WTC11 (cell line): Measurements from ENCODE around the gene TBC1D22A. TPM values are rescaled to one million over a fixed set of nuclear protein-coding genes. Genes with fewer than 3 reads are reported as not detected.

Experiments
- ATAC-seq: fragments of 200-7000 bp; cut with Tn5 transposase; 2 replicates; pipeline ENCODE4 v1.10.0; 2021; ENCODE audit warnings: mild to moderate bottlenecking, moderate library complexity
- CTCF ChIA-PET: fragments of 300-600 bp; sonication (Branson Sonifier 250); formaldehyde crosslinking; loops from one replicate; lab custom pipeline; 2021; ENCODE audit warnings: antibody characterized with exemption; lab: Charles Lee
- POLR2A ChIA-PET: fragments of 350-600 bp; sonication (Branson Sonifier 250); formaldehyde crosslinking; loops from one replicate; lab custom pipeline; 2021; ENCODE audit warnings: antibody characterized with exemption; lab: Charles Lee
- DNase-seq: peaks from one replicate; pipeline ENCODE4 v3.0.0; 2021; ENCODE audit warnings: low spot score
- H3K27ac Mint-ChIP-seq: 2 replicates; pipeline ENCODE4 v1.8.0; 2021; ENCODE audit warnings: mixed read lengths
- H3K27me3 Mint-ChIP-seq: 2 replicates; pipeline ENCODE4 v1.8.0; 2021; ENCODE audit warnings: low read depth, mild to moderate bottlenecking, moderate library complexity, mixed read lengths
- H3K36me3 Mint-ChIP-seq: 2 replicates; pipeline ENCODE4 v1.8.0; 2021; ENCODE audit warnings: mixed read lengths
- H3K4me1 Mint-ChIP-seq: 2 replicates; pipeline ENCODE4 v1.8.0; 2022; ENCODE audit warnings: mixed read lengths
- H3K4me3 Mint-ChIP-seq: 2 replicates; pipeline ENCODE4 v1.8.0; 2021; ENCODE audit warnings: mild to moderate bottlenecking, moderate library complexity, mixed read lengths
- H3K9me3 Mint-ChIP-seq: 2 replicates; pipeline ENCODE4 v1.8.0; 2021; ENCODE audit warnings: mixed read lengths
- CREB1 ChIP-seq: sonication (generic); formaldehyde crosslinking; IDR thresholded peaks from 2 replicates; pipeline ENCODE4 v1.8.0; 2023; ENCODE audit warnings: mild to moderate bottlenecking, missing genetic modification reagents
- ELF4 ChIP-seq: sonication (generic); formaldehyde crosslinking; IDR thresholded peaks from 2 replicates; pipeline ENCODE4 v1.8.1; 2022; ENCODE audit warnings: low read depth, mild to moderate bottlenecking, moderate library complexity, missing genetic modification reagents
- JAZF1 ChIP-seq: fragments of 250-450 bp; sonication (Bioruptor Pico); IDR thresholded peaks from 2 replicates; pipeline ENCODE4 v1.9.0; 2021; ENCODE audit warnings: moderate library complexity, mild to moderate bottlenecking, inconsistent platforms
- KAT7 ChIP-seq: sonication (generic); formaldehyde crosslinking; IDR thresholded peaks from 2 replicates; pipeline ENCODE4 v1.8.1; 2023; ENCODE audit warnings: missing genetic modification reagents, mild to moderate bottlenecking, borderline replicate concordance
- MYBL2 ChIP-seq: sonication (generic); formaldehyde crosslinking; IDR thresholded peaks from 2 replicates; pipeline ENCODE4 v1.8.1; 2023; ENCODE audit warnings: mild to moderate bottlenecking, moderate library complexity, missing genetic modification reagents
- NFE2L1 ChIP-seq: sonication (generic); formaldehyde crosslinking; IDR thresholded peaks from 2 replicates; pipeline ENCODE4 v1.8.1; 2023; ENCODE audit warnings: missing genetic modification reagents
- NR1H2 ChIP-seq: sonication (generic); formaldehyde crosslinking; IDR thresholded peaks from 2 replicates; pipeline ENCODE4 v1.9.0; 2021; ENCODE audit warnings: mild to moderate bottlenecking, moderate library complexity, missing genetic modification reagents
- OVOL2 ChIP-seq: fragments of 250-450 bp; sonication (Bioruptor Pico); IDR thresholded peaks from 2 replicates; pipeline ENCODE4 v1.9.0; 2021; ENCODE audit warnings: mild to moderate bottlenecking, borderline replicate concordance
- PRRX2 ChIP-seq: fragments of 250-450 bp; sonication (Bioruptor Pico); IDR thresholded peaks from 2 replicates; pipeline ENCODE4 v1.8.0; 2021; ENCODE audit warnings: mild to moderate bottlenecking
- RORB ChIP-seq: fragments of 250-450 bp; sonication (Bioruptor Pico); IDR thresholded peaks from 2 replicates; pipeline ENCODE4 v1.9.0; 2021; ENCODE audit warnings: mild to moderate bottlenecking
- TEAD4 ChIP-seq: sonication (generic); formaldehyde crosslinking; IDR thresholded peaks from 2 replicates; pipeline ENCODE4 v1.8.0; 2022; ENCODE audit warnings: mild to moderate bottlenecking, missing genetic modification reagents
- ZBTB21 ChIP-seq: sonication (generic); formaldehyde crosslinking; IDR thresholded peaks from 2 replicates; pipeline ENCODE4 v1.8.1; 2023; ENCODE audit warnings: mild to moderate bottlenecking, missing genetic modification reagents, borderline replicate concordance
- ZNF121 ChIP-seq: sonication (generic); formaldehyde crosslinking; IDR thresholded peaks from 2 replicates; pipeline ENCODE4 v1.8.0; 2023; ENCODE audit warnings: missing genetic modification reagents
- ZNF219 ChIP-seq: sonication (generic); formaldehyde crosslinking; IDR thresholded peaks from 2 replicates; pipeline ENCODE4 v1.8.0; 2023; ENCODE audit warnings: missing genetic modification reagents, mild to moderate bottlenecking, borderline replicate concordance
- total RNA-seq: library from RNA; stranded (reverse); gene quantifications from 3 replicates; pipeline ENCODE4 v1.2.3, GENCODE V29; 2021
- TF ChIP-seq, protein P1 (sequence below): sonication (generic); formaldehyde crosslinking; IDR thresholded peaks from 2 replicates; pipeline ENCODE4 v1.8.1; 2023; ENCODE audit warnings: mild to moderate bottlenecking, missing genetic modification reagents
- TF ChIP-seq, protein P2 (sequence below): fragments of 250-450 bp; sonication (Bioruptor Pico); IDR thresholded peaks from 2 replicates; pipeline ENCODE4 v1.9.0; 2021; ENCODE audit warnings: mild to moderate bottlenecking, borderline replicate concordance
- TF ChIP-seq, protein P3 (sequence below): sonication (generic); formaldehyde crosslinking; IDR thresholded peaks from 2 replicates; pipeline ENCODE4 v1.8.0; 2023; ENCODE audit warnings: missing genetic modification reagents, mild to moderate bottlenecking, borderline replicate concordance
- TF ChIP-seq, protein P4 (sequence below): sonication (generic); formaldehyde crosslinking; IDR thresholded peaks from 2 replicates; pipeline ENCODE4 v1.8.1; 2022; ENCODE audit warnings: mild to moderate bottlenecking, moderate library complexity, missing genetic modification reagents
- TF ChIP-seq, protein P5 (sequence below): fragments of 250-450 bp; sonication (Bioruptor Pico); IDR thresholded peaks from 2 replicates; pipeline ENCODE4 v1.9.0; 2021; ENCODE audit warnings: mild to moderate bottlenecking
- TF ChIP-seq, protein P6 (sequence below): sonication (generic); formaldehyde crosslinking; conservative IDR thresholded peaks from 2 replicates; pipeline ENCODE4 v1.8.1; 2023; ENCODE audit warnings: mild to moderate bottlenecking, low read depth, missing genetic modification reagents, moderate library complexity

TBC1D22A gene
- total RNA-seq, 1 experiment from 2014 or later: 18.1 TPM

DNA sequence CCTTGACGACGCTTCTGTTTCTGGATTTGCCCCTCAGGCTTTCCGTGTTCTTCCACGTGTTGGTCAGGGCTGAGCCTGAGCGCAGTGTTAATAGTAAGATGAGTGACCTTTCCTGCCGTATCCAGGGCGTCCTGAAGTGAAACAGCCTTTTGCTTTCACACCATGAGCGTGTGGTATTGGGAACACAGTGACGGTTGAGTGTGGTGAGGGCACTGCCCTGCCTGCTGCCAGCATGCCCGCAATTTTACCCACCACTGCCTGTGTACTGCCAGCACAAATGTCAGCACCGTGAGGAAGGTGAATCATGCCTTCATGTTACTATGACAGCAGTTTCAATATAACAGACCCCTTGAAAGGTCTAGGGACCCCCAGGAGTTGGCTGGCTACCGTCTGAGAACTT lies 217.1 kb downstream of the TBC1D22A start:
- ATAC-seq (no peak), DNase-seq (no peak)
- Mint-ChIP-seq H3K36me3 (no peaks in the 10 kb centered on the region), H3K27me3 (no peaks in the 10 kb centered on the region), H3K27ac (no peak overlapping the region), H3K4me1 (peaks cover 6% of the 10 kb centered on the region), H3K4me3 (no peak overlapping the region), H3K9me3 (no peaks in the 10 kb centered on the region)
- ChIA-PET CTCF (interaction anchor here (0.6 kb wide), 1 partner anchor 311 kb away, joined by 4 read pairs; no protein-coding TSS in a partner anchor), POLR2A (no interaction called here)
- TF ChIP-seq ZBTB21 (CRISPR knock-in tag) (no peak), ZNF121 (CRISPR knock-in tag) (no peak), PRRX2 (no peak), CREB1 (no peak)
- TF ChIP-seq, protein P1, sequence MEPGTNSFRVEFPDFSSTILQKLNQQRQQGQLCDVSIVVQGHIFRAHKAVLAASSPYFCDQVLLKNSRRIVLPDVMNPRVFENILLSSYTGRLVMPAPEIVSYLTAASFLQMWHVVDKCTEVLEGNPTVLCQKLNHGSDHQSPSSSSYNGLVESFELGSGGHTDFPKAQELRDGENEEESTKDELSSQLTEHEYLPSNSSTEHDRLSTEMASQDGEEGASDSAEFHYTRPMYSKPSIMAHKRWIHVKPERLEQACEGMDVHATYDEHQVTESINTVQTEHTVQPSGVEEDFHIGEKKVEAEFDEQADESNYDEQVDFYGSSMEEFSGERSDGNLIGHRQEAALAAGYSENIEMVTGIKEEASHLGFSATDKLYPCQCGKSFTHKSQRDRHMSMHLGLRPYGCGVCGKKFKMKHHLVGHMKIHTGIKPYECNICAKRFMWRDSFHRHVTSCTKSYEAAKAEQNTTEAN (CRISPR knock-in tag): no peak

DNA sequence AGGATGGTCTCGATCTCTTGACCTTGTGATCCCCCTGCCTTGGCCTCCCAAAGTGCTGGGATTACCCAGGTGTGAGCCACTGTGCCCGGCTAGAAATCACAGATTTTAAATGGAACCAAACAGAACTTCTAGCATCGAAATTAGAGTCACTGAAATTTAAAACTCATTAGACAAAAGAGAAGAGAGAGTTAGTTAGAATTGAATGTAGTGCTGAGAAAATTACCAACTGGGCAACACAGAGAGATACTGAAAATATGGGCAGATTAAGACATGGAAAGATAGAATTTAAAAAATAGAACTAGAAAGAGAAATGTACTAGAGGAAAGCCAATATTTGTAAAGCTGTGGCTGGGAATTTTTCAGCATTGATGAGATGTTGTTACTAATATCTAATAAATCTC lies 217.9 kb downstream of the TBC1D22A start:
- ChIA-PET POLR2A (no interaction called here), CTCF (no interaction called here)
- H3K9me3 Mint-ChIP-seq: no peaks in the 10 kb centered on the region
- no peak for DNase-seq
- ATAC-seq: no peak
- peaks cover 10% of the 10 kb centered on the region for H3K4me1 Mint-ChIP-seq
- H3K4me3 Mint-ChIP-seq: no peak overlapping the region
- H3K36me3 Mint-ChIP-seq: no peaks in the 10 kb centered on the region
- H3K27ac Mint-ChIP-seq: no peak overlapping the region
- no peaks in the 10 kb centered on the region for H3K27me3 Mint-ChIP-seq
- TF ChIP-seq, protein P2, sequence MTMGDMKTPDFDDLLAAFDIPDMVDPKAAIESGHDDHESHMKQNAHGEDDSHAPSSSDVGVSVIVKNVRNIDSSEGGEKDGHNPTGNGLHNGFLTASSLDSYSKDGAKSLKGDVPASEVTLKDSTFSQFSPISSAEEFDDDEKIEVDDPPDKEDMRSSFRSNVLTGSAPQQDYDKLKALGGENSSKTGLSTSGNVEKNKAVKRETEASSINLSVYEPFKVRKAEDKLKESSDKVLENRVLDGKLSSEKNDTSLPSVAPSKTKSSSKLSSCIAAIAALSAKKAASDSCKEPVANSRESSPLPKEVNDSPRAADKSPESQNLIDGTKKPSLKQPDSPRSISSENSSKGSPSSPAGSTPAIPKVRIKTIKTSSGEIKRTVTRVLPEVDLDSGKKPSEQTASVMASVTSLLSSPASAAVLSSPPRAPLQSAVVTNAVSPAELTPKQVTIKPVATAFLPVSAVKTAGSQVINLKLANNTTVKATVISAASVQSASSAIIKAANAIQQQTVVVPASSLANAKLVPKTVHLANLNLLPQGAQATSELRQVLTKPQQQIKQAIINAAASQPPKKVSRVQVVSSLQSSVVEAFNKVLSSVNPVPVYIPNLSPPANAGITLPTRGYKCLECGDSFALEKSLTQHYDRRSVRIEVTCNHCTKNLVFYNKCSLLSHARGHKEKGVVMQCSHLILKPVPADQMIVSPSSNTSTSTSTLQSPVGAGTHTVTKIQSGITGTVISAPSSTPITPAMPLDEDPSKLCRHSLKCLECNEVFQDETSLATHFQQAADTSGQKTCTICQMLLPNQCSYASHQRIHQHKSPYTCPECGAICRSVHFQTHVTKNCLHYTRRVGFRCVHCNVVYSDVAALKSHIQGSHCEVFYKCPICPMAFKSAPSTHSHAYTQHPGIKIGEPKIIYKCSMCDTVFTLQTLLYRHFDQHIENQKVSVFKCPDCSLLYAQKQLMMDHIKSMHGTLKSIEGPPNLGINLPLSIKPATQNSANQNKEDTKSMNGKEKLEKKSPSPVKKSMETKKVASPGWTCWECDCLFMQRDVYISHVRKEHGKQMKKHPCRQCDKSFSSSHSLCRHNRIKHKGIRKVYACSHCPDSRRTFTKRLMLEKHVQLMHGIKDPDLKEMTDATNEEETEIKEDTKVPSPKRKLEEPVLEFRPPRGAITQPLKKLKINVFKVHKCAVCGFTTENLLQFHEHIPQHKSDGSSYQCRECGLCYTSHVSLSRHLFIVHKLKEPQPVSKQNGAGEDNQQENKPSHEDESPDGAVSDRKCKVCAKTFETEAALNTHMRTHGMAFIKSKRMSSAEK (CRISPR knock-in tag): no peak
- no peak for TF ChIP-seq RORB (CRISPR knock-in tag)
- no peak for TF ChIP-seq OVOL2 (CRISPR knock-in tag)
- TF ChIP-seq, protein P3, sequence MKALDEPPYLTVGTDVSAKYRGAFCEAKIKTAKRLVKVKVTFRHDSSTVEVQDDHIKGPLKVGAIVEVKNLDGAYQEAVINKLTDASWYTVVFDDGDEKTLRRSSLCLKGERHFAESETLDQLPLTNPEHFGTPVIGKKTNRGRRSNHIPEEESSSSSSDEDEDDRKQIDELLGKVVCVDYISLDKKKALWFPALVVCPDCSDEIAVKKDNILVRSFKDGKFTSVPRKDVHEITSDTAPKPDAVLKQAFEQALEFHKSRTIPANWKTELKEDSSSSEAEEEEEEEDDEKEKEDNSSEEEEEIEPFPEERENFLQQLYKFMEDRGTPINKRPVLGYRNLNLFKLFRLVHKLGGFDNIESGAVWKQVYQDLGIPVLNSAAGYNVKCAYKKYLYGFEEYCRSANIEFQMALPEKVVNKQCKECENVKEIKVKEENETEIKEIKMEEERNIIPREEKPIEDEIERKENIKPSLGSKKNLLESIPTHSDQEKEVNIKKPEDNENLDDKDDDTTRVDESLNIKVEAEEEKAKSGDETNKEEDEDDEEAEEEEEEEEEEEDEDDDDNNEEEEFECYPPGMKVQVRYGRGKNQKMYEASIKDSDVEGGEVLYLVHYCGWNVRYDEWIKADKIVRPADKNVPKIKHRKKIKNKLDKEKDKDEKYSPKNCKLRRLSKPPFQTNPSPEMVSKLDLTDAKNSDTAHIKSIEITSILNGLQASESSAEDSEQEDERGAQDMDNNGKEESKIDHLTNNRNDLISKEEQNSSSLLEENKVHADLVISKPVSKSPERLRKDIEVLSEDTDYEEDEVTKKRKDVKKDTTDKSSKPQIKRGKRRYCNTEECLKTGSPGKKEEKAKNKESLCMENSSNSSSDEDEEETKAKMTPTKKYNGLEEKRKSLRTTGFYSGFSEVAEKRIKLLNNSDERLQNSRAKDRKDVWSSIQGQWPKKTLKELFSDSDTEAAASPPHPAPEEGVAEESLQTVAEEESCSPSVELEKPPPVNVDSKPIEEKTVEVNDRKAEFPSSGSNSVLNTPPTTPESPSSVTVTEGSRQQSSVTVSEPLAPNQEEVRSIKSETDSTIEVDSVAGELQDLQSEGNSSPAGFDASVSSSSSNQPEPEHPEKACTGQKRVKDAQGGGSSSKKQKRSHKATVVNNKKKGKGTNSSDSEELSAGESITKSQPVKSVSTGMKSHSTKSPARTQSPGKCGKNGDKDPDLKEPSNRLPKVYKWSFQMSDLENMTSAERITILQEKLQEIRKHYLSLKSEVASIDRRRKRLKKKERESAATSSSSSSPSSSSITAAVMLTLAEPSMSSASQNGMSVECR: no peak
- no peak for TF ChIP-seq NFE2L1 (CRISPR knock-in tag)
- no peak for TF ChIP-seq JAZF1 (CRISPR knock-in tag)
- no peak for TF ChIP-seq MYBL2 (CRISPR knock-in tag)
- TF ChIP-seq ZNF219 (CRISPR knock-in tag): no peak
- no peak for TF ChIP-seq ELF4 (CRISPR knock-in tag)
- TF ChIP-seq, protein P4, sequence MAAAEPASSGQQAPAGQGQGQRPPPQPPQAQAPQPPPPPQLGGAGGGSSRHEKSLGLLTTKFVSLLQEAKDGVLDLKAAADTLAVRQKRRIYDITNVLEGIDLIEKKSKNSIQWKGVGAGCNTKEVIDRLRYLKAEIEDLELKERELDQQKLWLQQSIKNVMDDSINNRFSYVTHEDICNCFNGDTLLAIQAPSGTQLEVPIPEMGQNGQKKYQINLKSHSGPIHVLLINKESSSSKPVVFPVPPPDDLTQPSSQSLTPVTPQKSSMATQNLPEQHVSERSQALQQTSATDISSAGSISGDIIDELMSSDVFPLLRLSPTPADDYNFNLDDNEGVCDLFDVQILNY (CRISPR knock-in tag): no peak
- TF ChIP-seq NR1H2 (CRISPR knock-in tag): no peak
- TF ChIP-seq KAT7 (CRISPR knock-in tag): no peak
- TF ChIP-seq, protein P5, sequence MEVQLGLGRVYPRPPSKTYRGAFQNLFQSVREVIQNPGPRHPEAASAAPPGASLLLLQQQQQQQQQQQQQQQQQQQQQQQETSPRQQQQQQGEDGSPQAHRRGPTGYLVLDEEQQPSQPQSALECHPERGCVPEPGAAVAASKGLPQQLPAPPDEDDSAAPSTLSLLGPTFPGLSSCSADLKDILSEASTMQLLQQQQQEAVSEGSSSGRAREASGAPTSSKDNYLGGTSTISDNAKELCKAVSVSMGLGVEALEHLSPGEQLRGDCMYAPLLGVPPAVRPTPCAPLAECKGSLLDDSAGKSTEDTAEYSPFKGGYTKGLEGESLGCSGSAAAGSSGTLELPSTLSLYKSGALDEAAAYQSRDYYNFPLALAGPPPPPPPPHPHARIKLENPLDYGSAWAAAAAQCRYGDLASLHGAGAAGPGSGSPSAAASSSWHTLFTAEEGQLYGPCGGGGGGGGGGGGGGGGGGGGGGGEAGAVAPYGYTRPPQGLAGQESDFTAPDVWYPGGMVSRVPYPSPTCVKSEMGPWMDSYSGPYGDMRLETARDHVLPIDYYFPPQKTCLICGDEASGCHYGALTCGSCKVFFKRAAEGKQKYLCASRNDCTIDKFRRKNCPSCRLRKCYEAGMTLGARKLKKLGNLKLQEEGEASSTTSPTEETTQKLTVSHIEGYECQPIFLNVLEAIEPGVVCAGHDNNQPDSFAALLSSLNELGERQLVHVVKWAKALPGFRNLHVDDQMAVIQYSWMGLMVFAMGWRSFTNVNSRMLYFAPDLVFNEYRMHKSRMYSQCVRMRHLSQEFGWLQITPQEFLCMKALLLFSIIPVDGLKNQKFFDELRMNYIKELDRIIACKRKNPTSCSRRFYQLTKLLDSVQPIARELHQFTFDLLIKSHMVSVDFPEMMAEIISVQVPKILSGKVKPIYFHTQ (CRISPR knock-in tag): no peak
- TF ChIP-seq, protein P6, sequence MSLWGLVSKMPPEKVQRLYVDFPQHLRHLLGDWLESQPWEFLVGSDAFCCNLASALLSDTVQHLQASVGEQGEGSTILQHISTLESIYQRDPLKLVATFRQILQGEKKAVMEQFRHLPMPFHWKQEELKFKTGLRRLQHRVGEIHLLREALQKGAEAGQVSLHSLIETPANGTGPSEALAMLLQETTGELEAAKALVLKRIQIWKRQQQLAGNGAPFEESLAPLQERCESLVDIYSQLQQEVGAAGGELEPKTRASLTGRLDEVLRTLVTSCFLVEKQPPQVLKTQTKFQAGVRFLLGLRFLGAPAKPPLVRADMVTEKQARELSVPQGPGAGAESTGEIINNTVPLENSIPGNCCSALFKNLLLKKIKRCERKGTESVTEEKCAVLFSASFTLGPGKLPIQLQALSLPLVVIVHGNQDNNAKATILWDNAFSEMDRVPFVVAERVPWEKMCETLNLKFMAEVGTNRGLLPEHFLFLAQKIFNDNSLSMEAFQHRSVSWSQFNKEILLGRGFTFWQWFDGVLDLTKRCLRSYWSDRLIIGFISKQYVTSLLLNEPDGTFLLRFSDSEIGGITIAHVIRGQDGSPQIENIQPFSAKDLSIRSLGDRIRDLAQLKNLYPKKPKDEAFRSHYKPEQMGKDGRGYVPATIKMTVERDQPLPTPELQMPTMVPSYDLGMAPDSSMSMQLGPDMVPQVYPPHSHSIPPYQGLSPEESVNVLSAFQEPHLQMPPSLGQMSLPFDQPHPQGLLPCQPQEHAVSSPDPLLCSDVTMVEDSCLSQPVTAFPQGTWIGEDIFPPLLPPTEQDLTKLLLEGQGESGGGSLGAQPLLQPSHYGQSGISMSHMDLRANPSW (CRISPR knock-in tag): no peak
- no peak for TF ChIP-seq TEAD4 (CRISPR knock-in tag)
